ENCODE measurements around the gene FOS. TPM values are rescaled to one million over a fixed set of nuclear protein-coding genes. Genes with fewer than 3 reads are reported as not detected.
"Not testable (repeated sequence)": the region's sequence is repeated elsewhere in the genome, so short reads cannot be mapped to it uniquely, and the experiment has no call there.

Gene FOS
- total RNA-seq, 1 experiment from 2014 or later, result 5.5 TPM

DNA sequence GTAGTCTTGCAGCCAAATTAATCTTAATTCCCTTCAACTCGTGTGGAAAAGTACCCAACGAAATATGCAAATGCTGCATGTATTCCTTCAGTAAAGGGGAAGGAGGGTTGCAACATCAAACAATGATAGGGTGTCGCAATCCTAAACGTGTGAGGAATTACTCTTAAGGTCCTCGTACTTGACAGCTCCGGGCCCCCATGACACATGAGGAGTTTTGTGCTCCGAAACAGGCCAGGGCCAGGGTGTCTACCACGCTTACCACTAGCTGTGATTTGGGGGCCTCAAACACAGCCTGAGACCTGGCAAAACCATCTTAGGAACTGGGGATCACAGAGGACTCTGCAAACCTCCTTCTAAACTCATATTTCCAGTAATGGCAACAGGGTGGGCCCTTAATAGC is 20.4 kb downstream of the FOS start:
- no peak for DNase-seq
- no peak overlapping the region for H3K4me3 ChIP-seq (ENCODE audit: low read length)
- H3K9me2 ChIP-seq (replicated peaks; ENCODE audit: insufficient read depth, low read length), result no peaks in the 10 kb centered on the region
- no peaks in the 10 kb centered on the region for H3K79me2 ChIP-seq (ENCODE audit: low read length)
- peaks cover 24% of the 10 kb centered on the region for H3K4me1 ChIP-seq (ENCODE audit: low read length)
- H3K27me3 ChIP-seq (ENCODE audit: low read length), result no peaks in the 10 kb centered on the region
- H3K9me3 ChIP-seq (ENCODE audit: low read length), result no peaks in the 10 kb centered on the region
- no peaks in the 10 kb centered on the region for H3K36me3 ChIP-seq (ENCODE audit: insufficient read depth, low read length)
- no peaks in the 10 kb centered on the region for H4K20me1 ChIP-seq (ENCODE audit: insufficient read depth, low read depth, low read length)
- no peak overlapping the region for H3K27ac ChIP-seq (ENCODE audit: low read length)
- H2AFZ ChIP-seq (ENCODE audit: low read length), result no peak overlapping the region
- H3K4me2 ChIP-seq (ENCODE audit: low read depth, low read length, poor library complexity, severe bottlenecking), result no peak overlapping the region
- no peak overlapping the region for H3K9ac ChIP-seq (ENCODE audit: low read length)

GRCh38 chr14:75299576-75299975 is 20.9 kb downstream of the FOS start:
- H3K36me3 ChIP-seq (ENCODE audit: insufficient read depth, low read length), result no peaks in the 10 kb centered on the region
- no peak overlapping the region for H3K4me3 ChIP-seq (ENCODE audit: low read length)
- DNase-seq, result no peak
- H3K4me2 ChIP-seq (ENCODE audit: low read depth, low read length, poor library complexity, severe bottlenecking), result no peak overlapping the region
- no peaks in the 10 kb centered on the region for H4K20me1 ChIP-seq (ENCODE audit: insufficient read depth, low read depth, low read length)
- H3K27ac ChIP-seq (ENCODE audit: low read length), result no peak overlapping the region
- H3K9me3 ChIP-seq (ENCODE audit: low read length), result no peaks in the 10 kb centered on the region
- no peak overlapping the region for H2AFZ ChIP-seq (ENCODE audit: low read length)
- peaks cover 21% of the 10 kb centered on the region for H3K4me1 ChIP-seq (ENCODE audit: low read length)
- H3K79me2 ChIP-seq (ENCODE audit: low read length), result no peaks in the 10 kb centered on the region
- no peaks in the 10 kb centered on the region for H3K27me3 ChIP-seq (ENCODE audit: low read length)
- H3K9me2 ChIP-seq (replicated peaks; ENCODE audit: insufficient read depth, low read length), result no peaks in the 10 kb centered on the region
- no peak overlapping the region for H3K9ac ChIP-seq (ENCODE audit: low read length)

DNA sequence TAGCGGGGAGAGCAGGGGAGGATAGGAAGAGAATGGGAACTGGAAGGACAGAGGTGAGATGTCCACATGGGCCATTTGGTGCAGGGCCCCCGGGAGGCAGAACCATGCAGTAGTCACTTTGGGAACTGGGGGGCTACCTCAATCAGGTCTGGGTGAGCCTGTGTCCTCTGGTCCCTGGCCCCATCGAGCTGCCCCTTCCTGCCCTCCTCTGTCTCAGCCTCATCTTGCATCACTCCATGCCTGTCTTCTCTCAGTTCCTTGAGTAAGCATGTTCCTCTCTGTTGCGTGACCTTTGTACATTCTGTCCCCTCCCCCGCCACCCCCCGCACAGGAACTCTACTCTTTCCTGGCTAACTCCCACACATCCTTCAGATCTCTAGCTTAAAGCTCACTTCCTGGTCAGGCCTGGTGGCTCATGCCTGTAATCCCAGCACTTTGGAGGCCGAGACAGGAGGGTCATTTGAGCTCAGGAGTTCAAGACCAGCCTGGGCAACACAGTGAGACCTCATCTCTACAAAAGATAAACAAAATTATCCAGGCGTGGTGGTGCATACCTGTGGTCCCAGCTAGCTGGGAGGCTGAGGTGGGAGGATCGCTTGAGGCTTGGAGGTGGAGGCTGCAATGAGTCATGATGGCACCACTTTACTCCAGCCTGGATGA is 23.2 kb downstream of the FOS start:
- no peaks in the 10 kb centered on the region for H4K20me1 ChIP-seq (ENCODE audit: insufficient read depth, low read depth, low read length)
- H3K79me2 ChIP-seq (ENCODE audit: low read length), result no peaks in the 10 kb centered on the region
- no peak overlapping the region for H3K4me2 ChIP-seq (ENCODE audit: low read depth, low read length, poor library complexity, severe bottlenecking)
- no peak overlapping the region for H3K9ac ChIP-seq (ENCODE audit: low read length)
- 0 out of 2 replicates have a peak, but pooled peaks cover 2% of the 10 kb centered on the region for H3K4me1 ChIP-seq (ENCODE audit: low read length)
- H3K27me3 ChIP-seq (ENCODE audit: low read length), result no peaks in the 10 kb centered on the region
- no peak overlapping the region for H3K27ac ChIP-seq (ENCODE audit: low read length)
- H3K9me3 ChIP-seq (ENCODE audit: low read length), result no peaks in the 10 kb centered on the region
- DNase-seq, result no peak
- no peak overlapping the region for H3K4me3 ChIP-seq (ENCODE audit: low read length)
- no peak overlapping the region for H2AFZ ChIP-seq (ENCODE audit: low read length)
- H3K36me3 ChIP-seq (ENCODE audit: insufficient read depth, low read length), result no peaks in the 10 kb centered on the region
- no peaks in the 10 kb centered on the region for H3K9me2 ChIP-seq (replicated peaks; ENCODE audit: insufficient read depth, low read length)

- no peak overlapping the region for H3K4me3 ChIP-seq (ENCODE audit: low read length)
- H3K4me2 ChIP-seq (ENCODE audit: low read depth, low read length, poor library complexity, severe bottlenecking), result no peak overlapping the region
- no peaks in the 10 kb centered on the region for H3K27me3 ChIP-seq (ENCODE audit: low read length)
- H3K9ac ChIP-seq (ENCODE audit: low read length), result no peak overlapping the region
- 0 out of 2 replicates have a peak, but pooled peaks cover 2% of the 10 kb centered on the region for H3K4me1 ChIP-seq (ENCODE audit: low read length)
- no peaks in the 10 kb centered on the region for H3K36me3 ChIP-seq (ENCODE audit: insufficient read depth, low read length)
- no peaks in the 10 kb centered on the region for H3K79me2 ChIP-seq (ENCODE audit: low read length)
- DNase-seq, result peak; percentile 92
- H2AFZ ChIP-seq (ENCODE audit: low read length), result no peak overlapping the region
- H4K20me1 ChIP-seq (ENCODE audit: insufficient read depth, low read depth, low read length), result no peaks in the 10 kb centered on the region; the same call in 1 of the 2 replicates
- H3K9me3 ChIP-seq (ENCODE audit: low read length), result no peaks in the 10 kb centered on the region
- H3K27ac ChIP-seq (ENCODE audit: low read length), result no peak overlapping the region
- no peaks in the 10 kb centered on the region for H3K9me2 ChIP-seq (replicated peaks; ENCODE audit: insufficient read depth, low read length)
These were observed 24.8 kb downstream of the FOS start for GRCh38 chr14:75303381-75303789.

DNA sequence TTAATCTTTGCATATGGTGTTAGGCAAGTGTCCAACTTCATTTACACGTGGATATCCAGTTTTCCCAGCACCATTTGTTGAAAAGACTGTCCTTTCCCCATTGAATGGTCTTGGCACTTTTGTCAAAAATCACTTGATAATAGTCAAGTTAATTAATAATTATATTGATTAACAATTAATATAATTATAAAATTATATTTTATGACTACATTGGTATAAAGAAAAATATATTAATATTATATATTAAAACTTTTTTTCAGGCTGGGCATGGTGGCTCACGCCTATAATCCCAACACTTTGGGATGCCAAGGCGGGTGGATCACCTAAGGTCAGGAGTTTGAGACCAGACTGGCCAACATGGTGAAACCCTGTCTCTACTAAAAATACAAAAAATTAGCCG is 27.8 kb downstream of the FOS start:
- not testable (repeated sequence) for H3K27ac ChIP-seq (ENCODE audit: low read length)

DNA sequence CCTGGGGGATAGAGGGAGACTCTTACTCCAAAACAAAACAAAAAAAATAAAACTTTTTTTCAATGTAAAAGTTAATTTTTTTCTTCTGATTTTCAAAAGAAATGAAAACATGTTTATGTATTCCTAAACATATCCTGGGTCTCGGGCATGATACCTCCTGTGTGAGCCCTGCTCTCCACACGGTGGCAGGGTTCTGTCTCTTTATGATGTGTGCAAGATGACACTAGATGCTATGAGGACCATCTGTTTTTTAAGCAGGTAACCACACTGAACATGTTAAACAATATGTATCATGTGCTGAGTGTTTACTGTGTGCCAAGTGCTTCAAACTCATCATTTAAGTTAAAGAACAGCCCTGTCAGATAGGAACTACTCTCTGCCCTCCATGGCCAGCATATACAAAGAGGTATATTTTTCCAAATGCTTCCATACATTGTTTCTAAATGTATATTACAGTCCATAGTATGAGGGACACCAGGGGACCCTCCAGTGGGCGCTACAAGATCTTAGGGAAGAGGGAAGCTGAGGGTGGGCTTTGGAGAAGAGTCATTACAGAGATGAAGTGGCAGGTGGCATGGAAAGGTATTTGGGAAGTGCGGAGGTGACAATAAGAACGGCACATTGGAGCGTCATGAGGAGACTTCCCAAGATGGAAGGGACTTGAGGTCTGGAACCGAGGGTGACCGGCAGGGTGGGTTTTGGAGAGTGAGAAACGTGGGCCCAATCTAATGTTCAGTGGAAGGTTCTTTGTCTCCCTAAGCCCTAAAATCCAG is 28.5 kb downstream of the FOS start:
- no peak overlapping the region for H2AFZ ChIP-seq (ENCODE audit: low read length)
- H3K9me2 ChIP-seq (replicated peaks; ENCODE audit: insufficient read depth, low read length), result no peaks in the 10 kb centered on the region
- no peak overlapping the region for H3K4me3 ChIP-seq (ENCODE audit: low read length)
- H3K4me2 ChIP-seq (ENCODE audit: low read depth, low read length, poor library complexity, severe bottlenecking), result no peak overlapping the region
- H3K9me3 ChIP-seq (ENCODE audit: low read length), result no peaks in the 10 kb centered on the region
- H3K79me2 ChIP-seq (ENCODE audit: low read length), result no peaks in the 10 kb centered on the region
- H3K4me1 ChIP-seq (ENCODE audit: low read length), result peaks cover 5% of the 10 kb centered on the region
- H4K20me1 ChIP-seq (ENCODE audit: insufficient read depth, low read depth, low read length), result no peaks in the 10 kb centered on the region; the same call in 1 of the 2 replicates
- no peak overlapping the region for H3K27ac ChIP-seq (ENCODE audit: low read length)
- H3K27me3 ChIP-seq (ENCODE audit: low read length), result no peaks in the 10 kb centered on the region
- no peak overlapping the region for H3K9ac ChIP-seq (ENCODE audit: low read length)
- peak; percentile 86 for DNase-seq
- no peaks in the 10 kb centered on the region for H3K36me3 ChIP-seq (ENCODE audit: insufficient read depth, low read length)

More for the DNA sequence above, 27.8 kb downstream of the FOS start:
- not testable (repeated sequence) for H3K27me3 ChIP-seq (ENCODE audit: low read length); H2AFZ ChIP-seq (ENCODE audit: low read length); H3K9me3 ChIP-seq (ENCODE audit: low read length); H3K9me2 ChIP-seq (replicated peaks; ENCODE audit: insufficient read depth, low read length); H3K4me1 ChIP-seq (ENCODE audit: low read length); H4K20me1 ChIP-seq (ENCODE audit: insufficient read depth, low read depth, low read length); H3K79me2 ChIP-seq (ENCODE audit: low read length); H3K36me3 ChIP-seq (ENCODE audit: insufficient read depth, low read length); H3K4me3 ChIP-seq (ENCODE audit: low read length); H3K9ac ChIP-seq (ENCODE audit: low read length); H3K4me2 ChIP-seq (ENCODE audit: low read depth, low read length, poor library complexity, severe bottlenecking); DNase-seq

DNA sequence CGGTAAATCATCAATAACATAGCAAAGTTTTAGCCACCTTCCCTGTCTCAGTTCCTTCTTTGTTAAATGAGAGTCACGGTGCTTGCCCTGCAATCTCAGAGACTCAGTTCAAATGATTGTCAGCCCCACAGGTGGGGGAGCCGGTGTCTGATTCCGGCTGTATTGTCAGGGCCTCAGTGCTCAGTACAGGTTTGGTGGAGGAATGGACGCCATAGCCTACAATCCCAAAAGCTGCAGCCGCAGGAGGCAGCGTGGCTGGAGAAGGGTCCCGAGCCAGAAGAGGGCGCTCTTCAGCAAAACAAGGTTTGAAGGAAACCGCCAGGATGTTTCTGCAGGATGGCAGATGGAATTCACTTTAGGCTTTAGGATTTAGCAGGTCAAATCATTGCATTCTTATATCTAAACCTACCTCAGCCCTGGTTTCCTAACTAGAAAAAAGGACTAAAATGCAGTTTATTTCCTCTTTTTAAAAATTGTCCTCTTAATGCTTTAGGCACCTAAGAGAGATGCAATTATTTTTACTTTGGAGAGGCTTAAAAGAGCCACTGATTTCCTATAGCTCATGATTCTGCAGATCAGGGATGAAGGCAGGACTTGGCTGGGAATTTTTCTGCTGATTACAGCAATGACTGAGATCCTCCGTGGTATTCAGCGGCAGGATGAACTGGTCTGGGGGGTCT is 29.2 kb downstream of the FOS start:
- no peaks in the 10 kb centered on the region for H3K36me3 ChIP-seq (ENCODE audit: insufficient read depth, low read length)
- no peak overlapping the region for H3K4me3 ChIP-seq (ENCODE audit: low read length)
- no peaks in the 10 kb centered on the region for H3K27me3 ChIP-seq (ENCODE audit: low read length)
- H2AFZ ChIP-seq (ENCODE audit: low read length), result no peak overlapping the region
- H4K20me1 ChIP-seq (ENCODE audit: insufficient read depth, low read depth, low read length), result no peaks in the 10 kb centered on the region; the same call in 1 of the 2 replicates
- no peaks in the 10 kb centered on the region for H3K9me3 ChIP-seq (ENCODE audit: low read length)
- H3K9me2 ChIP-seq (replicated peaks; ENCODE audit: insufficient read depth, low read length), result no peaks in the 10 kb centered on the region
- H3K79me2 ChIP-seq (ENCODE audit: low read length), result no peaks in the 10 kb centered on the region
- no peak overlapping the region for H3K9ac ChIP-seq (ENCODE audit: low read length)
- DNase-seq, result peak; percentile 91
- H3K4me2 ChIP-seq (ENCODE audit: low read depth, low read length, poor library complexity, severe bottlenecking), result no peak overlapping the region
- H3K4me1 ChIP-seq (ENCODE audit: low read length), result peaks cover 9% of the 10 kb centered on the region
- no peak overlapping the region for H3K27ac ChIP-seq (ENCODE audit: low read length)

DNA sequence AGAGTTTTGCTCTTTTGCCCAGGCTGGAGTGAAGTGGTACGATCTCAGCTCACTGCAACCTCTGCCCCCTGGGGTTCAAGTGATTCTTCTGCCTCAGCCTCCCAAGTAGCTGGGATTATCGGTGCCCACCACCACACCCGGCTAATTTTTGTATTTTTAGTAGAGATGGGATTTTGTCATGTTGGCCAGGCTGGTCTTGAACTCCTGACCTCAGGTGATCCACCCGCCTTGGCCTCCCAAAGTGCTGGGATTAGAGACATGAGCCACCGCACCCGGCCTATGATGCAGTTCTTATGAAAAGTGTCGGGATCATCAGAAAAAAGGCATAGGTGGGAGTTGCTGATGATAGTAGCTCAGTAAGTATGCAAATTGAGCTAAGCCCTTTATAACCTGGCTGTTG is 30.4 kb downstream of the FOS start:
- not testable (repeated sequence) for H3K27ac ChIP-seq (ENCODE audit: low read length); H3K4me3 ChIP-seq (ENCODE audit: low read length); H3K79me2 ChIP-seq (ENCODE audit: low read length); H3K9ac ChIP-seq (ENCODE audit: low read length); H3K4me1 ChIP-seq (ENCODE audit: low read length); H3K4me2 ChIP-seq (ENCODE audit: low read depth, low read length, poor library complexity, severe bottlenecking); H3K36me3 ChIP-seq (ENCODE audit: insufficient read depth, low read length); H3K9me3 ChIP-seq (ENCODE audit: low read length); DNase-seq; H3K27me3 ChIP-seq (ENCODE audit: low read length); H4K20me1 ChIP-seq (ENCODE audit: insufficient read depth, low read depth, low read length); H2AFZ ChIP-seq (ENCODE audit: low read length); H3K9me2 ChIP-seq (replicated peaks; ENCODE audit: insufficient read depth, low read length)
